CD14-positive monocyte (primary cell): ENCODE measurements around the gene TJP1. TPM values are rescaled to one million over a fixed set of nuclear protein-coding genes. Genes with fewer than 3 reads are reported as not detected.

Source experiments
- DNase-seq, 3 donors: peaks; one replicate each; pipeline ENCODE4 v3.0.0-alpha.2; 2011 to 2022
- H2AFZ ChIP-seq: 2 replicates; pipeline ENCODE4 v1.6.0; 2012; ENCODE audit warnings: mild to moderate bottlenecking, low read depth, low read length, inconsistent platforms; ENCODE audit not compliant: insufficient read depth, poor library complexity, severe bottlenecking
- H3K27ac ChIP-seq, 2 donors: 1 replicate in 1 of 2; 2 replicates in 1 of 2; pipeline ENCODE4 v1.5.1; 2012 to 2013; ENCODE audit warnings: low read length in 2 of 2, control low read depth in 1 of 2, inconsistent platforms in 1 of 2, low read depth in 1 of 2, mild to moderate bottlenecking in 1 of 2
- H3K27me3 ChIP-seq, 2 donors: one replicate each; pipeline versions ENCODE4 v1.6.0 to v1.6.1; 2011 to 2013; ENCODE audit warnings: low read length in 2 of 2; ENCODE audit not compliant: control insufficient read depth in 2 of 2, insufficient read depth in 2 of 2
- H3K36me3 ChIP-seq, 2 donors: replicated peaks in 1 of 2; 1 replicate in 1 of 2; 2 replicates in 1 of 2; pipeline versions ENCODE4 v1.5.1 to v1.6.1; 2012 to 2013; ENCODE audit warnings: low read length in 2 of 2, control low read depth in 1 of 2, inconsistent platforms in 1 of 2, mild to moderate bottlenecking in 1 of 2; ENCODE audit not compliant: insufficient read depth in 2 of 2, control insufficient read depth in 1 of 2
- H3K4me1 ChIP-seq, 2 donors: 1 replicate in 1 of 2; 2 replicates in 1 of 2; pipeline versions ENCODE4 v1.5.1 to v1.6.1; 2012 to 2013; ENCODE audit warnings: low read length in 2 of 2, control low read depth in 1 of 2, inconsistent platforms in 1 of 2, mild to moderate bottlenecking in 1 of 2, moderate library complexity in 1 of 2; ENCODE audit not compliant: insufficient read depth in 2 of 2, control insufficient read depth in 1 of 2
- H3K4me2 ChIP-seq: replicated peaks from 2 replicates; pipeline ENCODE3; 2012; ENCODE audit warnings: low read length, moderate library complexity, mild to moderate bottlenecking; ENCODE audit not compliant: poor library complexity, severe bottlenecking; ENCODE audit errors: extremely low read depth
- H3K4me3 ChIP-seq, 3 experiments: fragments of 200-600 bp in 1 of 3; sonication (generic) in 1 of 3; replicated peaks in 1 of 3; 1 replicate in 2 of 3; 2 replicates in 1 of 3; pipeline ENCODE4 v1.5.1; 2011 to 2013; ENCODE audit warnings: low read length in 3 of 3, mild to moderate bottlenecking in 3 of 3, control low read depth in 2 of 3, low read depth in 2 of 3, inconsistent platforms in 1 of 3, moderate library complexity in 1 of 3
- H3K79me2 ChIP-seq: 2 replicates; pipeline ENCODE4 v1.6.0; 2012; ENCODE audit warnings: mild to moderate bottlenecking, control low read depth, inconsistent platforms, low read length, moderate library complexity; ENCODE audit not compliant: insufficient read depth
- H3K9ac ChIP-seq: 2 replicates; pipeline ENCODE4 v1.6.0; 2017; ENCODE audit warnings: low read length, mild to moderate bottlenecking; ENCODE audit not compliant: insufficient read depth, poor library complexity, severe bottlenecking
- H3K9me3 ChIP-seq, 2 donors: replicated peaks in 1 of 2; 1 replicate in 1 of 2; 2 replicates in 1 of 2; pipeline versions ENCODE4 v1.5.1 to v1.6.1; 2012 to 2013; ENCODE audit warnings: low read length in 2 of 2, control low read depth in 1 of 2; ENCODE audit not compliant: control insufficient read depth in 1 of 2, insufficient read depth in 1 of 2
- H4K20me1 ChIP-seq: 2 replicates; pipeline ENCODE4 v1.6.0; 2012; ENCODE audit warnings: mild to moderate bottlenecking, low read length, control low read depth, moderate library complexity; ENCODE audit not compliant: insufficient read depth
- H3K27ac Mint-ChIP-seq, 7 donors: one replicate each; pipeline ENCODE4 v1.8.0; 2020; ENCODE audit warnings: mild to moderate bottlenecking in 7 of 7, mixed read lengths in 7 of 7, moderate library complexity in 6 of 7, inconsistent platforms in 2 of 7
- H3K27me3 Mint-ChIP-seq, 3 donors: one replicate each; pipeline ENCODE4 v1.8.0; 2021 to 2022; ENCODE audit warnings: low read depth in 3 of 3, mild to moderate bottlenecking in 3 of 3, mixed read lengths in 3 of 3, moderate library complexity in 3 of 3, inconsistent platforms in 1 of 3
- H3K36me3 Mint-ChIP-seq, 2 donors: one replicate each; pipeline ENCODE4 v1.8.0; 2020; ENCODE audit warnings: mixed read lengths in 2 of 2, inconsistent platforms in 1 of 2, mild to moderate bottlenecking in 1 of 2
- H3K4me1 Mint-ChIP-seq: one replicate; pipeline ENCODE4 v1.8.0; 2020; ENCODE audit warnings: mild to moderate bottlenecking, mixed read lengths
- H3K4me3 Mint-ChIP-seq, 2 donors: one replicate each; pipeline ENCODE4 v1.8.0; 2020; ENCODE audit warnings: mild to moderate bottlenecking in 2 of 2, mixed read lengths in 2 of 2, moderate library complexity in 1 of 2
- H3K9me3 Mint-ChIP-seq, 7 donors: one replicate each; pipeline ENCODE4 v1.8.0; 2020 to 2022; ENCODE audit warnings: mixed read lengths in 7 of 7, mild to moderate bottlenecking in 6 of 7, moderate library complexity in 6 of 7, inconsistent platforms in 2 of 7
- CTCF ChIP-seq: fragments of 200-600 bp; IDR thresholded peaks from one replicate; pipeline ENCODE4 v1.8.0; 2022; ENCODE audit warnings: antibody characterized with exemption, mild to moderate bottlenecking
- WGBS: methylation state at CpG from one replicate; pipeline ENCODE4 v1.1.5; 2013; ENCODE audit warnings: missing lambda C conversion rate; ENCODE audit not compliant: insufficient coverage; 5-methylcytosine and 5-hydroxymethylcytosine counted together
- intact Hi-C, 2 donors: fragments of 100-400 bp; cut with micrococcal nuclease; formaldehyde crosslinking; loops; one replicate each; pipeline versions ENCODE4 v1.15.0 to v1.15.1; 2023
- polyA plus RNA-seq, 3 donors: library from polyadenylated mRNA; depleted of rRNA in 1 of 3; unstranded in 2 of 3; stranded (reverse) in 1 of 3; fragments of 300-500 nt in 2 of 3; fragments of >200 nt in 1 of 3; fragmentation: Illumina TruSeq in 2 of 3; gene quantifications; 1 replicate in 2 of 3; 2 replicates in 1 of 3; pipeline ENCODE4 v1.2.3, GENCODE V29; 2012 to 2021

Gene TJP1
- polyA plus RNA-seq, 3 donors = not detected

- TF ChIP-seq CTCF = no peak
- peaks cover 0 to 5% (median 2%) of the 10 kb centered on the region in 3 donors for H3K27me3 Mint-ChIP-seq
- Histone ChIP-seq H3K4me3 (no peak overlapping the region), H3K9ac (no peak overlapping the region), H3K36me3 (no peaks in the 10 kb centered on the region), H3K9me3 (no peaks in the 10 kb centered on the region), H3K4me2 (no peak overlapping the region), H4K20me1 (no peaks in the 10 kb centered on the region), H3K79me2 (no peaks in the 10 kb centered on the region), H3K27me3 (no peaks in the 10 kb centered on the region), H3K27ac (no peak overlapping the region), H3K4me1 (no peaks in the 10 kb centered on the region), H2AFZ (no peak overlapping the region)
- no peaks in the 10 kb centered on the region for H3K4me1 Mint-ChIP-seq
- no peak overlapping the region for H3K27ac Mint-ChIP-seq
- H3K4me3 Mint-ChIP-seq = no peak overlapping the region
- no CpG with 5 or more reads among the region's 2 CpGs for WGBS
- no peak for DNase-seq
- intact Hi-C loops = no loop called here
- H3K36me3 Mint-ChIP-seq = no peaks in the 10 kb centered on the region
- peaks cover 0 to 12% (median 4%) of the 10 kb centered on the region in 7 donors for H3K9me3 Mint-ChIP-seq
Measured at GRCh38 chr15:29692527-29692926, 129.7 kb downstream of the TJP1 start.

- Histone ChIP-seq H3K4me3 (no peak overlapping the region), H3K4me1 (no peaks in the 10 kb centered on the region), H3K36me3 (no peaks in the 10 kb centered on the region), H3K79me2 (no peaks in the 10 kb centered on the region), H3K9ac (no peak overlapping the region), H3K4me2 (no peak overlapping the region), H3K9me3 (no peaks in the 10 kb centered on the region), H3K27me3 (no peaks in the 10 kb centered on the region), H4K20me1 (no peaks in the 10 kb centered on the region), H3K27ac (no peak overlapping the region), H2AFZ (no peak overlapping the region)
- Mint-ChIP-seq H3K4me3 (no peak overlapping the region), H3K27me3 (peaks cover 2 to 5% (median 3%) of the 10 kb centered on the region in 3 donors), H3K27ac (no peak overlapping the region), H3K4me1 (no peaks in the 10 kb centered on the region), H3K9me3 (peaks cover 2 to 13% (median 2%) of the 10 kb centered on the region in 7 donors), H3K36me3 (no peaks in the 10 kb centered on the region)
- intact Hi-C loops = no loop called here
- no peak for TF ChIP-seq CTCF
- DNase-seq = no peak
- WGBS = 76% methylated on average over 6 of the region's 7 CpGs
Measured at GRCh38 chr15:29690765-29691475, 131.3 kb downstream of the TJP1 start.
